ENCODE data around the gene HAL. TPM values are rescaled to one million over a fixed set of nuclear protein-coding genes. Genes with fewer than 3 reads are reported as not detected.

The HAL gene
- total RNA-seq, 1 donor from 2014 or later: not detected

GRCh38 chr12:95978351-95978750, 17.8 kb downstream of the HAL start:
- no peaks in the 10 kb centered on the region for H3K9me3 Mint-ChIP-seq (ENCODE audit: unreplicated experiment)
- H3K27ac Mint-ChIP-seq (ENCODE audit: unreplicated experiment): no peak overlapping the region
- TF ChIP-seq CTCF (IDR thresholded peaks at IDR 0.05; ENCODE audit: partially characterized antibody, unreplicated experiment): no peak
- H3K4me1 Mint-ChIP-seq (ENCODE audit: low read depth, unreplicated experiment): no peaks in the 10 kb centered on the region
- H3K36me3 Mint-ChIP-seq (ENCODE audit: unreplicated experiment): no peaks in the 10 kb centered on the region
- no peak for DNase-seq
- H3K4me3 Mint-ChIP-seq (ENCODE audit: unreplicated experiment): no peak overlapping the region
- no peaks in the 10 kb centered on the region for H3K27me3 Mint-ChIP-seq (ENCODE audit: unreplicated experiment)

GRCh38 chr12:95977764-95978305, 18.3 kb downstream of the HAL start:
- no peaks in the 10 kb centered on the region for H3K4me1 Mint-ChIP-seq (ENCODE audit: low read depth, unreplicated experiment)
- no peaks in the 10 kb centered on the region for H3K9me3 Mint-ChIP-seq (ENCODE audit: unreplicated experiment)
- no peak for TF ChIP-seq CTCF (IDR thresholded peaks at IDR 0.05; ENCODE audit: partially characterized antibody, unreplicated experiment)
- H3K27ac Mint-ChIP-seq (ENCODE audit: unreplicated experiment): no peak overlapping the region
- H3K27me3 Mint-ChIP-seq (ENCODE audit: unreplicated experiment): no peaks in the 10 kb centered on the region
- no peaks in the 10 kb centered on the region for H3K36me3 Mint-ChIP-seq (ENCODE audit: unreplicated experiment)
- H3K4me3 Mint-ChIP-seq (ENCODE audit: unreplicated experiment): no peak overlapping the region
- no peak for DNase-seq

GRCh38 chr12:95976416-95976832, 19.7 kb downstream of the HAL start:
- Mint-ChIP-seq H3K36me3 (ENCODE audit: unreplicated experiment) (no peaks in the 10 kb centered on the region), H3K27ac (ENCODE audit: unreplicated experiment) (no peak overlapping the region), H3K4me1 (ENCODE audit: low read depth, unreplicated experiment) (no peaks in the 10 kb centered on the region), H3K27me3 (ENCODE audit: unreplicated experiment) (no peaks in the 10 kb centered on the region), H3K9me3 (ENCODE audit: unreplicated experiment) (no peaks in the 10 kb centered on the region), H3K4me3 (ENCODE audit: unreplicated experiment) (no peak overlapping the region)
- no peak for TF ChIP-seq CTCF (IDR thresholded peaks at IDR 0.05; ENCODE audit: partially characterized antibody, unreplicated experiment)
- no peak for DNase-seq

- H3K27ac Mint-ChIP-seq (ENCODE audit: unreplicated experiment): no peak overlapping the region
- no peak for TF ChIP-seq CTCF (IDR thresholded peaks at IDR 0.05; ENCODE audit: partially characterized antibody, unreplicated experiment)
- H3K36me3 Mint-ChIP-seq (ENCODE audit: unreplicated experiment): no peaks in the 10 kb centered on the region
- no peaks in the 10 kb centered on the region for H3K27me3 Mint-ChIP-seq (ENCODE audit: unreplicated experiment)
- H3K4me1 Mint-ChIP-seq (ENCODE audit: low read depth, unreplicated experiment): no peaks in the 10 kb centered on the region
- no peak for DNase-seq
- no peak overlapping the region for H3K4me3 Mint-ChIP-seq (ENCODE audit: unreplicated experiment)
- no peaks in the 10 kb centered on the region for H3K9me3 Mint-ChIP-seq (ENCODE audit: unreplicated experiment)
Measured at GRCh38 chr12:95975491-95975890, 20.7 kb downstream of the HAL start.

- DNase-seq: no peak
- H3K36me3 Mint-ChIP-seq (ENCODE audit: unreplicated experiment): no peaks in the 10 kb centered on the region
- H3K27me3 Mint-ChIP-seq (ENCODE audit: unreplicated experiment): no peaks in the 10 kb centered on the region
- no peak for TF ChIP-seq CTCF (IDR thresholded peaks at IDR 0.05; ENCODE audit: partially characterized antibody, unreplicated experiment)
- no peaks in the 10 kb centered on the region for H3K9me3 Mint-ChIP-seq (ENCODE audit: unreplicated experiment)
- H3K4me1 Mint-ChIP-seq (ENCODE audit: low read depth, unreplicated experiment): no peaks in the 10 kb centered on the region
- no peak overlapping the region for H3K4me3 Mint-ChIP-seq (ENCODE audit: unreplicated experiment)
- no peak overlapping the region for H3K27ac Mint-ChIP-seq (ENCODE audit: unreplicated experiment)
Measured at GRCh38 chr12:95974358-95974757, 21.8 kb downstream of the HAL start.

Data from glutamatergic neuron (in vitro differentiated cells).